GM23338 (cell line): ENCODE measurements around the gene CDH12. TPM values are rescaled to one million over a fixed set of nuclear protein-coding genes. Genes with fewer than 3 reads are reported as not detected.

ENCODE experiments used
- ATAC-seq: fragments of 200-7000 bp; cut with Tn5 transposase; 3 replicates; pipeline ENCODE4 v1.9.1; 2020
- DNase-seq: peaks from one replicate; pipeline ENCODE4 v3.0.0-alpha.2; 2015; ENCODE audit warnings: low spot score
- H2AFZ ChIP-seq: fragments of 200-600 bp; sonication (generic); 2 replicates; pipeline ENCODE4 v1.8.0; 2016; ENCODE audit warnings: antibody characterized with exemption, mild to moderate bottlenecking, moderate library complexity
- H3F3A ChIP-seq: fragments of 200-600 bp; sonication (generic); replicated peaks from 2 replicates; pipeline ENCODE4 v1.8.0; 2017; ENCODE audit warnings: antibody characterized with exemption, mixed run types, low read depth
- H3K27ac ChIP-seq: fragments of 200-600 bp; sonication (generic); 2 replicates; pipeline ENCODE4 v1.6.1; 2016; ENCODE audit warnings: low read depth
- H3K27me3 ChIP-seq: fragments of 200-600 bp; sonication (generic); 2 replicates; pipeline ENCODE4 v1.8.0; 2016; ENCODE audit warnings: mild to moderate bottlenecking, mixed run types, moderate library complexity; ENCODE audit not compliant: insufficient read depth
- H3K36me3 ChIP-seq: fragments of 200-600 bp; sonication (generic); 2 replicates; pipeline ENCODE4 v1.8.0; 2016; ENCODE audit warnings: mild to moderate bottlenecking; ENCODE audit not compliant: insufficient read depth
- H3K4me1 ChIP-seq: fragments of 200-600 bp; sonication (generic); 2 replicates; pipeline ENCODE4 v1.8.0; 2016; ENCODE audit warnings: mild to moderate bottlenecking, moderate library complexity; ENCODE audit not compliant: insufficient read depth
- H3K4me2 ChIP-seq: fragments of 200-600 bp; sonication (generic); 2 replicates; pipeline ENCODE4 v1.7.1; 2017; ENCODE audit warnings: mixed run types
- H3K4me3 ChIP-seq: fragments of 200-600 bp; sonication (generic); 2 replicates; pipeline ENCODE4 v1.6.1; 2016; ENCODE audit warnings: mixed run types
- H3K79me2 ChIP-seq: fragments of 200-600 bp; sonication (generic); replicated peaks from 2 replicates; pipeline ENCODE4 v1.8.0; 2017; ENCODE audit warnings: mild to moderate bottlenecking; ENCODE audit not compliant: insufficient read depth
- H3K9me2 ChIP-seq: fragments of 200-600 bp; sonication (generic); 2 replicates; pipeline ENCODE4 v1.8.0; 2017; ENCODE audit not compliant: insufficient read depth
- H4K20me1 ChIP-seq: fragments of 200-600 bp; sonication (generic); replicated peaks from 2 replicates; pipeline ENCODE4 v1.8.0; 2017; ENCODE audit warnings: mild to moderate bottlenecking; ENCODE audit not compliant: insufficient read depth
- H3K27ac Mint-ChIP-seq: 2 replicates; pipeline ENCODE4 v1.8.0; 2020; ENCODE audit warnings: inconsistent platforms, mild to moderate bottlenecking, moderate library complexity, mixed read lengths
- H3K27me3 Mint-ChIP-seq: 3 replicates; pipeline ENCODE4 v1.8.0; 2022; ENCODE audit warnings: low read depth, mild to moderate bottlenecking, moderate library complexity, mixed read lengths, inconsistent platforms; ENCODE audit not compliant: insufficient read depth, poor library complexity
- H3K36me3 Mint-ChIP-seq: 3 replicates; pipeline ENCODE4 v1.8.0; 2021; ENCODE audit warnings: low read depth, mild to moderate bottlenecking, inconsistent platforms, moderate library complexity, mixed read lengths
- H3K4me1 Mint-ChIP-seq: 3 replicates; pipeline ENCODE4 v1.8.0; 2020; ENCODE audit warnings: mild to moderate bottlenecking, inconsistent platforms, mixed read lengths
- H3K4me3 Mint-ChIP-seq: 3 replicates; pipeline ENCODE4 v1.8.0; 2021; ENCODE audit warnings: moderate library complexity, mild to moderate bottlenecking, inconsistent platforms, mixed read lengths
- H3K9me3 Mint-ChIP-seq: 3 replicates; pipeline ENCODE4 v1.8.0; 2020; ENCODE audit warnings: moderate library complexity, mild to moderate bottlenecking, inconsistent platforms, mixed read lengths
- CREB1 ChIP-seq: fragments of 250-450 bp; sonication (Bioruptor Pico); IDR thresholded peaks from 2 replicates; pipeline ENCODE4 v1.5.0; 2020; ENCODE audit warnings: low read depth, mild to moderate bottlenecking, moderate library complexity
- EZH2 ChIP-seq: fragments of 200-600 bp; sonication (generic); IDR thresholded peaks from one replicate; pipeline ENCODE4 v1.8.0; 2017; ENCODE audit warnings: antibody characterized with exemption, mild to moderate bottlenecking, low read depth; ENCODE audit not compliant: unreplicated experiment
- EZH2phosphoT487 ChIP-seq: fragments of 200-600 bp; sonication (generic); IDR thresholded peaks from one replicate; pipeline ENCODE4 v1.8.1; 2018; ENCODE audit warnings: antibody characterized with exemption; ENCODE audit not compliant: unreplicated experiment
- JUNB ChIP-seq: IDR thresholded peaks from one replicate; pipeline ENCODE4 v1.6.1; 2016; ENCODE audit warnings: antibody characterized with exemption; ENCODE audit not compliant: unreplicated experiment
- NANOG ChIP-seq: IDR thresholded peaks from 2 replicates; pipeline ENCODE4 v1.6.1; 2016; ENCODE audit warnings: antibody characterized with exemption, borderline replicate concordance
- POLR2AphosphoS5 ChIP-seq: IDR thresholded peaks from 2 replicates; pipeline ENCODE4 v1.6.1; 2016; ENCODE audit warnings: antibody characterized with exemption, low read depth
- REST ChIP-seq: IDR thresholded peaks from one replicate; pipeline ENCODE4 v1.6.1; 2018; ENCODE audit warnings: antibody characterized with exemption; ENCODE audit not compliant: unreplicated experiment
- STAT1 ChIP-seq: IDR thresholded peaks from one replicate; pipeline ENCODE4 v1.6.1; 2016; ENCODE audit warnings: antibody characterized with exemption; ENCODE audit not compliant: unreplicated experiment
- ZNF114 ChIP-seq: fragments of 250-450 bp; sonication (Bioruptor Pico); IDR thresholded peaks from 2 replicates; pipeline ENCODE4 v1.5.0; 2020; ENCODE audit warnings: mild to moderate bottlenecking, moderate library complexity
- ZNF331 ChIP-seq: fragments of 250-450 bp; sonication (Bioruptor Pico); IDR thresholded peaks from 2 replicates; pipeline ENCODE4 v1.5.0; 2020; ENCODE audit warnings: low read depth, mild to moderate bottlenecking, moderate library complexity
- polyA plus RNA-seq: library from polyadenylated mRNA; unstranded; fragments of >200 nt; fragmentation: Nextera tagmentation; extraction: Ambion mirVana; gene quantifications from 2 replicates; pipeline ENCODE4 v1.2.1, GENCODE V29; 2016
- total RNA-seq: library from RNA; depleted of rRNA; stranded (reverse); fragments of >200 nt; shearing (Covaris generic); gene quantifications from 2 replicates; pipeline ENCODE4 v1.2.3, GENCODE V29; 2014
- TF ChIP-seq, protein P1 (sequence below): IDR thresholded peaks from 2 replicates; pipeline ENCODE4 v1.6.1; 2016; ENCODE audit warnings: antibody characterized with exemption
- TF ChIP-seq, protein P2 (sequence below), 2 experiments: fragments of 200-600 bp in 1 of 2; sonication (generic) in 1 of 2; conservative IDR thresholded peaks; 2 replicates each; pipeline versions ENCODE4 v1.5.1 to v1.6.1; 2016 to 2017; ENCODE audit warnings: antibody characterized with exemption in 2 of 2, low read depth in 2 of 2, mild to moderate bottlenecking in 2 of 2, moderate library complexity in 1 of 2

CDH12 gene
- total and polyA plus RNA-seq, 2 experiments from 2014 or later = not detected

- TF ChIP-seq, protein P1, sequence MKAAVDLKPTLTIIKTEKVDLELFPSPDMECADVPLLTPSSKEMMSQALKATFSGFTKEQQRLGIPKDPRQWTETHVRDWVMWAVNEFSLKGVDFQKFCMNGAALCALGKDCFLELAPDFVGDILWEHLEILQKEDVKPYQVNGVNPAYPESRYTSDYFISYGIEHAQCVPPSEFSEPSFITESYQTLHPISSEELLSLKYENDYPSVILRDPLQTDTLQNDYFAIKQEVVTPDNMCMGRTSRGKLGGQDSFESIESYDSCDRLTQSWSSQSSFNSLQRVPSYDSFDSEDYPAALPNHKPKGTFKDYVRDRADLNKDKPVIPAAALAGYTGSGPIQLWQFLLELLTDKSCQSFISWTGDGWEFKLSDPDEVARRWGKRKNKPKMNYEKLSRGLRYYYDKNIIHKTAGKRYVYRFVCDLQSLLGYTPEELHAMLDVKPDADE = no peak
Measured at GRCh38 chr5:22605473-22605872, 247.7 kb downstream of the CDH12 start (continued).

GRCh38 chr5:22604711-22605110, 248.4 kb downstream of the CDH12 start:
- ATAC-seq = no peak
- H3K4me2 ChIP-seq = no peak overlapping the region

GRCh38 chr5:22598796-22599195, 254.3 kb downstream of the CDH12 start:
- Mint-ChIP-seq H3K36me3 (no peaks in the 10 kb centered on the region), H3K4me1 (no peaks in the 10 kb centered on the region)
- no peak for ATAC-seq
- TF ChIP-seq JUNB (no peak), CREB1 (CRISPR knock-in tag) (no peak), STAT1 (no peak), REST (no peak), NANOG (no peak), POLR2AphosphoS5 (no peak), ZNF114 (no peak), EZH2 (no peak), EZH2phosphoT487 (no peak), ZNF331 (CRISPR knock-in tag) (no peak)
- TF ChIP-seq, protein P1 = no peak
- TF ChIP-seq, protein P2, sequence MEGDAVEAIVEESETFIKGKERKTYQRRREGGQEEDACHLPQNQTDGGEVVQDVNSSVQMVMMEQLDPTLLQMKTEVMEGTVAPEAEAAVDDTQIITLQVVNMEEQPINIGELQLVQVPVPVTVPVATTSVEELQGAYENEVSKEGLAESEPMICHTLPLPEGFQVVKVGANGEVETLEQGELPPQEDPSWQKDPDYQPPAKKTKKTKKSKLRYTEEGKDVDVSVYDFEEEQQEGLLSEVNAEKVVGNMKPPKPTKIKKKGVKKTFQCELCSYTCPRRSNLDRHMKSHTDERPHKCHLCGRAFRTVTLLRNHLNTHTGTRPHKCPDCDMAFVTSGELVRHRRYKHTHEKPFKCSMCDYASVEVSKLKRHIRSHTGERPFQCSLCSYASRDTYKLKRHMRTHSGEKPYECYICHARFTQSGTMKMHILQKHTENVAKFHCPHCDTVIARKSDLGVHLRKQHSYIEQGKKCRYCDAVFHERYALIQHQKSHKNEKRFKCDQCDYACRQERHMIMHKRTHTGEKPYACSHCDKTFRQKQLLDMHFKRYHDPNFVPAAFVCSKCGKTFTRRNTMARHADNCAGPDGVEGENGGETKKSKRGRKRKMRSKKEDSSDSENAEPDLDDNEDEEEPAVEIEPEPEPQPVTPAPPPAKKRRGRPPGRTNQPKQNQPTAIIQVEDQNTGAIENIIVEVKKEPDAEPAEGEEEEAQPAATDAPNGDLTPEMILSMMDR (conservative IDR thresholded peaks at IDR 0.05; ENCODE audit: low read depth in 2 of 2) = no peak

More at GRCh38 chr5:22604711-22605110, 248.4 kb downstream of the CDH12 start:
- Histone ChIP-seq H3K27me3 (no peaks in the 10 kb centered on the region), H2AFZ (no peak overlapping the region), H3K27ac (no peak overlapping the region), H3K4me3 (no peak overlapping the region), H4K20me1 (no peaks in the 10 kb centered on the region), H3F3A (no peaks in the 10 kb centered on the region), H3K36me3 (no peaks in the 10 kb centered on the region), H3K9me2 (no peaks in the 10 kb centered on the region), H3K79me2 (no peaks in the 10 kb centered on the region), H3K4me1 (no peaks in the 10 kb centered on the region)
- no peaks in the 10 kb centered on the region for H3K27me3 Mint-ChIP-seq
- H3K9me3 Mint-ChIP-seq = peaks cover 27% of the 10 kb centered on the region
- H3K4me1 Mint-ChIP-seq = no peaks in the 10 kb centered on the region
- H3K36me3 Mint-ChIP-seq = peaks cover 27% of the 10 kb centered on the region
- H3K27ac Mint-ChIP-seq = no peak overlapping the region
- TF ChIP-seq, protein P2 (conservative IDR thresholded peaks at IDR 0.05; ENCODE audit: low read depth in 2 of 2) = peak; percentile 29 to 75; a peak in 2 of 4 replicates
- no peak for TF ChIP-seq CREB1 (CRISPR knock-in tag)
- DNase-seq = no peak
- no peak overlapping the region for H3K4me3 Mint-ChIP-seq

More at GRCh38 chr5:22598796-22599195, 254.3 kb downstream of the CDH12 start:
- H3K9me2 ChIP-seq = peaks cover 5% of the 10 kb centered on the region; the same call in 1 of the 2 replicates
- no peaks in the 10 kb centered on the region for H4K20me1 ChIP-seq
- Mint-ChIP-seq H3K27ac (no peak overlapping the region), H3K27me3 (no peaks in the 10 kb centered on the region), H3K9me3 (no peaks in the 10 kb centered on the region), H3K4me3 (no peak overlapping the region)
- H3K27ac ChIP-seq = no peak overlapping the region
- no peak for DNase-seq
- H3K79me2 ChIP-seq = no peaks in the 10 kb centered on the region
- peak overlapping the region; percentile 76; the same call in 1 of the 2 replicates for H2AFZ ChIP-seq
- no peaks in the 10 kb centered on the region for H3K27me3 ChIP-seq
- no peak overlapping the region for H3K4me2 ChIP-seq
- H3K4me1 ChIP-seq = no peaks in the 10 kb centered on the region
- no peak overlapping the region for H3K4me3 ChIP-seq
- no peaks in the 10 kb centered on the region for H3K36me3 ChIP-seq
- no peaks in the 10 kb centered on the region for H3F3A ChIP-seq
